Stimulated activated naive CD8-positive, alpha-beta T cell treated with anti-CD3 and anti-CD28 coated beads, Interleukin-15, Interleukin-2, amounts not matched to agents 100 U/mL and 50 U/mL, for 24 hours (primary cell): ENCODE measurements around the gene UCP2.
"Not testable (repeated sequence)": the region's sequence is repeated elsewhere in the genome, so short reads cannot be mapped to it uniquely, and the experiment has no call there.

Experiments used
- ATAC-seq: fragments of 150-1000 bp; cut with Tn5 transposase; one replicate; pipeline ENCODE4 v1.10.0; 2021
- DNase-seq: peaks from one replicate; pipeline ENCODE4 v3.0.0; 2021

The UCP2 gene

GRCh38 chr11:73942010-73942409 is 40.6 kb downstream of the UCP2 start:
- ATAC-seq (no peak), DNase-seq (no peak)

GRCh38 chr11:73940801-73941570 is 41.7 kb downstream of the UCP2 start:
- no peak for DNase-seq
- ATAC-seq: no peak

GRCh38 chr11:73939096-73939495 is 43.5 kb downstream of the UCP2 start:
- ATAC-seq (no peak), DNase-seq (no peak)

- not testable (repeated sequence) for DNase-seq, ATAC-seq
These were observed 46.6 kb downstream of the UCP2 start for GRCh38 chr11:73936047-73936446.

GRCh38 chr11:73932781-73933180 is 49.9 kb downstream of the UCP2 start:
- no peak for ATAC-seq
- no peak for DNase-seq

- DNase-seq (no peak), ATAC-seq (no peak)
These were observed 50.7 kb downstream of the UCP2 start for GRCh38 chr11:73931951-73932350.

GRCh38 chr11:73931039-73931645 is 51.5 kb downstream of the UCP2 start:
- peak; percentile 28 for ATAC-seq
- DNase-seq: no peak

GRCh38 chr11:73929388-73929787 is 53.3 kb downstream of the UCP2 start:
- ATAC-seq: no peak
- DNase-seq: no peak
